ENCODE results near the gene SOX15. TPM values are rescaled to one million over a fixed set of nuclear protein-coding genes. Genes with fewer than 3 reads are reported as not detected.
A peak's percentile ranks its signal among the peaks of the same experiment; 100 is the strongest.

SOX15 gene
- total and polyA plus RNA-seq, 3 donors from 2014 or later = 2.6 to 4.0 (median 2.8) TPM

DNA sequence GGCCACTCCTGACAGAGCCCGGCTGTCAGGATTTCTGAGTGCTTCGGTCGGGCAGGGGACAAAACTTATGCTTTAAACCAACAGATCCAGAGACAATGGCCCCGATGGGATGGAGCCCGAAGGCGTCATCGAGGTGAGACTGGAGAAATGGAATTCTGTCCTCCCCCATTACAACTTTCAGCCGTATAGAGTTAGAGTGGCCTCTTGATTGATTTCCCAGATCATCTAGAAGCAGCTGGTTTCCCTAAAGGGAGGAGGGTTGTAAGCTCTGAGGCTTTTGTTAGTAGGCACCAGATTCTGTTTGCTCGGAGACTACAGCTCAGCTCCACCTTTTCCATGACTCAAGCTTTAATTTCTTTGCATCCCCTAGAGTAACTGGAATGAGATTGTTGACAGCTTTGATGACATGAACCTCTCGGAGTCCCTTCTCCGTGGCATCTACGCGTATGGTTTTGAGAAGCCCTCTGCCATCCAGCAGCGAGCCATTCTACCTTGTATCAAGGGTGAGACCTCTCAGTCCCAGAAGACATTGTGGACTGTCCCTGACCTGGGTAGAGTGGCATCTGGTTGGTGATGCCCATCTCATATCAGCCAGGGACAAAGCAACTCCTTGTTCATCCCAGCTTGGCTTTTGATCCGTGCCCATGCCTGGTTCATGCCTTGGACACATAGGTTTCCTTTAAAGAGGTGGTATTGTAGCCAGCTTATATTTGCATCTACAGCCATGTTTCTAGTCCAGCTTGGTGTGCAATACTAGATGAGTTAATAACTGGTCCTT is 15.5 kb downstream of the SOX15 start:
- intact Hi-C loops (cut with DNase I; ENCODE audit: low total_unique reads) = no loop called here
- H3K9me3 ChIP-seq = no peaks in the 10 kb centered on the region
- no peaks in the 10 kb centered on the region for H3K27me3 ChIP-seq
- no peaks in the 10 kb centered on the region for H3K36me3 ChIP-seq (ENCODE audit: low read depth, missing control alignments)
- H3K4me1 ChIP-seq = peaks cover 21% of the 10 kb centered on the region
- 15 to 25% methylated on average over 14 to 15 of the region's 15 CpGs for WGBS, 2 donors
- TF ChIP-seq, protein P1, sequence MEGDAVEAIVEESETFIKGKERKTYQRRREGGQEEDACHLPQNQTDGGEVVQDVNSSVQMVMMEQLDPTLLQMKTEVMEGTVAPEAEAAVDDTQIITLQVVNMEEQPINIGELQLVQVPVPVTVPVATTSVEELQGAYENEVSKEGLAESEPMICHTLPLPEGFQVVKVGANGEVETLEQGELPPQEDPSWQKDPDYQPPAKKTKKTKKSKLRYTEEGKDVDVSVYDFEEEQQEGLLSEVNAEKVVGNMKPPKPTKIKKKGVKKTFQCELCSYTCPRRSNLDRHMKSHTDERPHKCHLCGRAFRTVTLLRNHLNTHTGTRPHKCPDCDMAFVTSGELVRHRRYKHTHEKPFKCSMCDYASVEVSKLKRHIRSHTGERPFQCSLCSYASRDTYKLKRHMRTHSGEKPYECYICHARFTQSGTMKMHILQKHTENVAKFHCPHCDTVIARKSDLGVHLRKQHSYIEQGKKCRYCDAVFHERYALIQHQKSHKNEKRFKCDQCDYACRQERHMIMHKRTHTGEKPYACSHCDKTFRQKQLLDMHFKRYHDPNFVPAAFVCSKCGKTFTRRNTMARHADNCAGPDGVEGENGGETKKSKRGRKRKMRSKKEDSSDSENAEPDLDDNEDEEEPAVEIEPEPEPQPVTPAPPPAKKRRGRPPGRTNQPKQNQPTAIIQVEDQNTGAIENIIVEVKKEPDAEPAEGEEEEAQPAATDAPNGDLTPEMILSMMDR (IDR thresholded peaks at IDR 0.05) = no peak
- TF ChIP-seq POLR2A (IDR thresholded peaks at IDR 0.05) = no peak
- no peak for DNase-seq
- peak overlapping the region; percentile 100 for H3K4me3 ChIP-seq
- peak overlapping the region in 1 of 2 donors; percentile 99 for H3K27ac ChIP-seq

DNA sequence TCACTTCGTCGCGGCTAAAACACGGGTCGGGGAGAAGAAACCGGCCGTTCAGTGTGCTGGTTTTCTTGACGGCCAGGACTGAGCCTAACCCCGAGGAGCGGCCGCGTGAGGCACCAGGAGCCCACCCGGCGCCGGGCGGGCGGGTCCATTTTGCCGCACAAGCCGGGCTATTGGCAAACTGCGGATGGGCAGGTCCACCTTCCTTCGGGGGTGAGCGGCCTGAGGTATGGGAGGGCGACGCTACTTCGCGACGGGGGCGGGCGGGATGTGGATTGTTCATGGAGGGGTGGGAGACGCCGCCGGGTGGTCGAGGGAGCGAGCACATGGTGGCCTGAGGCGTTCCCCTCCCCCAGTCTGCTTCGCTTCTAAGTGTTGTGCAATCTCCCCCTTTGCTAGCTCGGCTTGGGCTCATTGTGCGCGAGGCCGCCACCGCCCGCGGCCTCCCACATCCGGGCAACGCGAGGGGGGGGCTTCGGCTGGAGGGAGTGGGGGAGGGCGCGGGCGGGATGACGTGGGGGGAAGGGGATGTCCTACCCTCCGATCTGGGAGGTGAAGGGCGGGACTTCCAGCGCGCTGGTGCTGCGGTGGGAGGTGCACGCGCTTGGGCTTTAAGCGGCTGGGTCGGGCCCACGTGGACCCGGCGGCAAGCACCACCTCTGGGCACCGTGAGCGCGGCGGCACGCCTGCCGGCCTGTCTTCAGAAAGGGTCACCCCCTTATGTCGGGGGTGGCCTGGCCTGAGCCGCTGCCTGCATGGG is 16.4 kb downstream of the SOX15 start:
- 0% methylated on average over 71 of the region's 71 CpGs; no CpG with 5 or more reads in 1 of the 2 donors for WGBS, 2 donors
- Histone ChIP-seq H3K36me3 (ENCODE audit: low read depth, missing control alignments) (no peaks in the 10 kb centered on the region), H3K27me3 (no peaks in the 10 kb centered on the region), H3K4me1 (peaks cover 17% of the 10 kb centered on the region), H3K9me3 (no peaks in the 10 kb centered on the region), H3K4me3 (peak overlapping the region; percentile 100), H3K27ac (peak overlapping the region; percentile 99)
- intact Hi-C loops (cut with DNase I; ENCODE audit: low total_unique reads) = no loop called here
- TF ChIP-seq, protein P1 (IDR thresholded peaks at IDR 0.05) = no peak
- peak; percentile 27 for TF ChIP-seq POLR2A (IDR thresholded peaks at IDR 0.05)
- peak; percentile 94 for DNase-seq

DNA sequence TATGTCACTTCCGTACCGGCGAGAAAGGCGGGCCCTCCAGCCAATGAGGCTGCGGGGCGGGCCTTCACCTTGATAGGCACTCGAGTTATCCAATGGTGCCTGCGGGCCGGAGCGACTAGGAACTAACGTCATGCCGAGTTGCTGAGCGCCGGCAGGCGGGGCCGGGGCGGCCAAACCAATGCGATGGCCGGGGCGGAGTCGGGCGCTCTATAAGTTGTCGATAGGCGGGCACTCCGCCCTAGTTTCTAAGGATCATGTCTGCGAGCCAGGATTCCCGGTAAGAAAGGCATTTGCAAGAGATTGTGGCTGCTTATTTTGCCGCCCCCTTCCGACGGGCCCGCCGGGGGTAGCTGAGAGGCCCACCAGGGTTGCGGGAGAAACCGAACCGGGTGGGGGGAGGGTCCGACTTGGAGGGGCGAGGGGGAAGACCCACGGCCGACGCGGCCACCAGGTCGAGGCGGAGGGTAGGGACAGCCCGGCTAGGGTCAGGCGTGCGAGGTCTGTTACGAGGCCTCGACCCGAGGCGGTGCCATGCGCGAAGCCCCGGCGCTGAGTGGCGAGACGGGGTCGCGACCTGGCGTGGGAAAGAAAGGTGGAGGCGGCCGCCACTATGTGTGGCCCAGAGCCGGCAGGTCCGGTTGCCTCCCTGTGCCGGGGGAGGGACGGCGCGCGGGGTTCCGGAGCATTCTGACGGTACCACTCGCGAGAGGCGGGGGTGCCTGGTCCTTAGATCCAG is 17.1 kb downstream of the SOX15 start:
- 1% methylated on average over 39 to 68 of the region's 73 CpGs for WGBS, 2 donors
- peaks cover 17% of the 10 kb centered on the region for H3K4me1 ChIP-seq

DNA sequence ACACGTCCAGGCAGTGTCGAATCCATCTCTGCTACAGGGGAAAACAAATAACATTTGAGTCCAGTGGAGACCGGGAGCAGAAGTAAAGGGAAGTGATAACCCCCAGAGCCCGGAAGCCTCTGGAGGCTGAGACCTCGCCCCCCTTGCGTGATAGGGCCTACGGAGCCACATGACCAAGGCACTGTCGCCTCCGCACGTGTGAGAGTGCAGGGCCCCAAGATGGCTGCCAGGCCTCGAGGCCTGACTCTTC is 17.6 kb downstream of the SOX15 start:
- H3K36me3 ChIP-seq (ENCODE audit: low read depth, missing control alignments) = no peaks in the 10 kb centered on the region
- intact Hi-C loops (cut with DNase I; ENCODE audit: low total_unique reads) = no loop called here
- no peaks in the 10 kb centered on the region for H3K27me3 ChIP-seq
- TF ChIP-seq, protein P1 (IDR thresholded peaks at IDR 0.05) = no peak
- TF ChIP-seq POLR2A (IDR thresholded peaks at IDR 0.05) = no peak
- no peaks in the 10 kb centered on the region for H3K9me3 ChIP-seq
- H3K4me1 ChIP-seq = peaks cover 17% of the 10 kb centered on the region
- WGBS, 2 donors = 0 to 3% methylated on average over 4 to 11 of the region's 11 CpGs
- peak overlapping the region; percentile 100 for H3K4me3 ChIP-seq
- no peak for DNase-seq
- H3K27ac ChIP-seq = peak overlapping the region; percentile 66 to 93

More for the DNA sequence above, 17.1 kb downstream of the SOX15 start:
- DNase-seq = peak; percentile 100
- H3K27me3 ChIP-seq = no peaks in the 10 kb centered on the region
- no peaks in the 10 kb centered on the region for H3K9me3 ChIP-seq
- TF ChIP-seq, protein P1 (IDR thresholded peaks at IDR 0.05) = peak in 1 of 3 experiments; percentile 15
- peak; percentile 89 for TF ChIP-seq POLR2A (IDR thresholded peaks at IDR 0.05)
- H3K4me3 ChIP-seq = peak overlapping the region; percentile 100
- intact Hi-C loops (cut with DNase I; ENCODE audit: low total_unique reads) = no loop called here
- H3K36me3 ChIP-seq (ENCODE audit: low read depth, missing control alignments) = no peaks in the 10 kb centered on the region
- peak overlapping the region; percentile 99 for H3K27ac ChIP-seq

All from testis (tissue), 3 donors.